Bronchial epithelial cell (primary cell): ENCODE data around the gene RELA. TPM values are rescaled to one million over a fixed set of nuclear protein-coding genes. Genes with fewer than 3 reads are reported as not detected.

Experiments used
- DNase-seq: peaks from one replicate; pipeline ENCODE4 v3.0.0-alpha.2; 2010; ENCODE audit warnings: low read depth
- FAIRE-seq: peaks from 2 replicates; lab custom pipeline; 2011; peaks lifted over from hg19 to GRCh38; lab: Jason Lieb, UNC
- H3K27me3 ChIP-seq: 2 replicates; pipeline ENCODE4 v1.5.1; 2011; ENCODE audit warnings: low read length; ENCODE audit not compliant: control insufficient read depth, insufficient read depth
- H3K36me3 ChIP-seq: 2 replicates; pipeline ENCODE4 v1.5.1; 2011; ENCODE audit warnings: low read length; ENCODE audit not compliant: control insufficient read depth, insufficient read depth
- H3K4me3 ChIP-seq: 2 replicates; pipeline ENCODE4 v1.5.1; 2011; ENCODE audit warnings: mild to moderate bottlenecking, low read depth, low read length, control low read depth
- CTCF ChIP-seq: IDR thresholded peaks from 2 replicates; pipeline ENCODE4 v1.5.1; 2011; ENCODE audit warnings: mild to moderate bottlenecking, moderate library complexity, low read length, control low read depth, inconsistent platforms; ENCODE audit not compliant: insufficient read depth, severe bottlenecking
- total RNA-seq: library from RNA; depleted of rRNA; stranded (reverse); fragments of >200 nt; gene quantifications from 2 replicates; pipeline ENCODE4 v1.2.1, GENCODE V29; 2014

RELA gene
- total RNA-seq, 1 donor from 2014 or later: 9.5 TPM

- H3K27me3 ChIP-seq: no peaks in the 10 kb centered on the region
- FAIRE-seq (no peak), DNase-seq (peak; percentile 52)
- peaks cover 24% of the 10 kb centered on the region for H3K36me3 ChIP-seq
- H3K4me3 ChIP-seq: peak within 1 kb of the TSS; percentile 56
- TF ChIP-seq CTCF: peak; percentile 10
Measured at GRCh38 chr11:65637794-65638419, 24.8 kb downstream of the RELA start, which contains the start of gene SIPA1. TSS of gene SIPA1 (plus strand) at chr11:65638101. CDS start at chr11:65640922, 2,821 bp downstream.

GRCh38 chr11:65637032-65637557, 25.6 kb downstream of the RELA start:
- FAIRE-seq: no peak
- DNase-seq: no peak
- no peak for TF ChIP-seq CTCF
- Histone ChIP-seq H3K27me3 (no peaks in the 10 kb centered on the region), H3K4me3 (no peak overlapping the region), H3K36me3 (peaks cover 26% of the 10 kb centered on the region)

GRCh38 chr11:65636108-65637031, 26.3 kb downstream of the RELA start:
- peaks cover 30% of the 10 kb centered on the region for H3K36me3 ChIP-seq
- no peaks in the 10 kb centered on the region for H3K27me3 ChIP-seq
- DNase-seq (no peak), FAIRE-seq (no peak)
- H3K4me3 ChIP-seq: no peak overlapping the region
- no peak for TF ChIP-seq CTCF

- no peak for TF ChIP-seq CTCF
- H3K27me3 ChIP-seq: no peaks in the 10 kb centered on the region
- DNase-seq (no peak), FAIRE-seq (no peak)
- H3K36me3 ChIP-seq: peaks cover 41% of the 10 kb centered on the region
- H3K4me3 ChIP-seq: no peak overlapping the region
Measured at GRCh38 chr11:65634905-65635731, 27.6 kb downstream of the RELA start.

GRCh38 chr11:65634440-65634839, 28.3 kb downstream of the RELA start:
- DNase-seq (no peak), FAIRE-seq (no peak)
- H3K4me3 ChIP-seq: no peak overlapping the region
- no peak for TF ChIP-seq CTCF
- H3K27me3 ChIP-seq: no peaks in the 10 kb centered on the region
- H3K36me3 ChIP-seq: peaks cover 46% of the 10 kb centered on the region
